Duodenal mucosa (tissue), 2 donors: ENCODE results near the gene ZNF771.

Experiments
- H3K27ac ChIP-seq: one replicate; pipeline ENCODE4 v1.7.0; 2013; ENCODE audit warnings: low read depth, low read length
- H3K27me3 ChIP-seq, 2 donors: one replicate each; pipeline ENCODE4 v1.7.0; 2013; ENCODE audit warnings: low read length in 2 of 2, control low read depth in 1 of 2; ENCODE audit not compliant: insufficient read depth in 2 of 2, control insufficient read depth in 1 of 2
- H3K36me3 ChIP-seq, 2 donors: one replicate each; pipeline ENCODE4 v1.7.0; 2013; ENCODE audit warnings: low read length in 2 of 2, control low read depth in 1 of 2; ENCODE audit not compliant: insufficient read depth in 2 of 2, control insufficient read depth in 1 of 2
- H3K4me1 ChIP-seq, 2 donors: one replicate each; pipeline ENCODE4 v1.7.0; 2013; ENCODE audit warnings: low read length in 2 of 2, control low read depth in 1 of 2; ENCODE audit not compliant: insufficient read depth in 2 of 2, control insufficient read depth in 1 of 2
- H3K4me3 ChIP-seq, 2 donors: one replicate each; pipeline ENCODE4 v1.7.0; 2013; ENCODE audit warnings: low read length in 2 of 2, low read depth in 1 of 2
- H3K9ac ChIP-seq, 2 donors: one replicate each; pipeline ENCODE4 v1.7.0; 2013; ENCODE audit warnings: low read length in 2 of 2, low read depth in 1 of 2
- H3K9me3 ChIP-seq, 2 donors: one replicate each; pipeline ENCODE4 v1.7.0; 2013; ENCODE audit warnings: low read length in 2 of 2, control low read depth in 1 of 2; ENCODE audit not compliant: control insufficient read depth in 1 of 2

Gene ZNF771

DNA sequence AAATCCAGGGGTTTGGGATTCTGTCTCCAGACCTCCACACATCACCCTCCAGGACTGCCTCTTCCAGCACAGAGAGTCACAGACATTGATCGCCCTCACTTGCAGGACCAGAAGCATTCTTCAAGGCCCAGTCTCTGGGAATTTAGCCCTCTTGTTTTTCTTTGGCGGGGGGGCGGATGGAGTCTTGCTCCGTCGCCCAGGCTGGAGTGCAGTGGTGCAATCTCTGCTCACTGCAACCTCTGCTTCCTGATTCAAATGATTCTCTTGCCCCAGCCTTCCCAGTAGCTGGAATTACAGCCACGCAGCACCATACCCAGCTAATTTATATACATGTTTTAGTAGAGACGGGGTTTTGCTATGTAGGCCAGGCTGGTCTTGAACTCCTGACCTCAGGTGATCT is 56.7 kb downstream of the ZNF771 start:
- H3K9ac ChIP-seq, result no peak overlapping the region
- no peaks in the 10 kb centered on the region for H3K9me3 ChIP-seq
- no peak overlapping the region for H3K4me3 ChIP-seq
- no peaks in the 10 kb centered on the region for H3K36me3 ChIP-seq
- H3K27me3 ChIP-seq, result no peaks in the 10 kb centered on the region
- H3K4me1 ChIP-seq, result peaks cover 1 to 3% of the 10 kb centered on the region in 2 donors
- no peak overlapping the region for H3K27ac ChIP-seq
